Stimulated activated CD4-positive, alpha-beta T cell treated with anti-CD3 and anti-CD28 coated beads, Interleukin-12 subunit alpha, Interleukin-12 subunit beta, amount 100 ng/mL, for 48 hours (primary cell): ENCODE results near the gene ZCCHC8.
"Not testable (repeated sequence)": the region's sequence is repeated elsewhere in the genome, so short reads cannot be mapped to it uniquely, and the experiment has no call there.

Experiments
- DNase-seq, 3 donors: peaks; one replicate each; pipeline ENCODE4 v3.0.0-alpha.2; 2020; ENCODE audit warnings: low read depth in 2 of 3, low spot score in 1 of 3

Gene ZCCHC8

DNA sequence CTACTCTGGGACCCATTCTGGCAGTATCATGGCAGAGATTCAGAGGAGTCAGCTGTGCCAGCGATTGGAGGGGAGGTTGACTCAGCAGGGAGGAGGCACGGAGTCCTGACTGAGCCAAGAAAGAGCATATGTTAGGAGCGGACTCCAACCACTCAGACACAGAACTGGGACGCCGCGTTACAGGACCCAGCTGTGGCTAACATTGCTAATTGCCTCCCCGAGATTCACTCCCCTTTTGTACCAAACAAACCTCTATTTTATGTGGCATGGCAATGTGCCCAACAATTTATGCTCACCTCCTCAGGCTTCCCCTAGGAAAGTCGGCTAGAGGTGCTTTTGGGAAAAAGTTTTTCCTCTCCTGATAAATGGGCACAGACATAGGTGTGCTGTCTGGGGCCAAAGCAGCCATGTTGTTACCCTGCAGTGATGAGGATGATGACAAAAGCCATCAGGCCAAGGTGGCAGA, 63.0 kb downstream of the ZCCHC8 start:
- no peak for DNase-seq

DNA sequence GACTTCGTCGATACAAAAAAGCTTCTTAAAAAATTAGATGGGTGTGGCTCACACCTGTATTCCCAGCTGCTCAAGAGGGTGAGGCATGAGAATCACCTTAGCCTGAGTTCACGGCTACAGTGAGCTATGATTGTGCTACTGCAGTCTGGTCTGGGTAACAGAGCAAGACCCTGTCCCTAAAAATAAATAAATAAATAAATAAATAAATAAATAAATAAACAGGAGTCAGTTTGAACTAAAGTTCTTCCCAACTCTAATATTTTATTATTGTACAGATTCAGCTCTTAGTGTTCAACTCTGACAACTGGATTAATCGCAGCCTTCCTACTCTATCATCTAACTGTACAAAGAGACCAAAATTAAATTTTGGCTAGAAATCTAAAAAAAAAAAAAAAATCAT, 65.5 kb downstream of the ZCCHC8 start:
- DNase-seq: no peak

GRCh38 chr12:122429043-122429442, 71.7 kb downstream of the ZCCHC8 start:
- not testable (repeated sequence) for DNase-seq

DNA sequence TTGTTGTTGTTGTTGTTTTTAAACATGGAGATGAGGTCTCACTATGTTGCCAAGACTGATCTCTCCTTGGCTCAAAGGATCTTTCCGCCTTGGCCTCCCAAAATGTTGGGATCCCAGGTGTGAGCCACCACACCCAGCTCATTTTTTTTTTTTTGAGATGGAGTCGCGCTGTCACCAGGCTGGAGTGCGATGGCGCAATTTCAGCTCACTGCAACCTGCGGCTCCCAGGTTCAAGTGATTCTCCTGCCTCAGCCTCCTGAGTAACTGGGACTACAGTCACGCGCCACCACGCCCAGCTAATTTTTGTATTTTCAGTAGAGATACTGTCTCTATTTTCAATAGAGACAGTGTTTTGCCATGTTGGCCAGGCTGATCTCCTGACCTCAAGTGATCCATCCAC, 73.3 kb downstream of the ZCCHC8 start:
- no peak for DNase-seq

DNA sequence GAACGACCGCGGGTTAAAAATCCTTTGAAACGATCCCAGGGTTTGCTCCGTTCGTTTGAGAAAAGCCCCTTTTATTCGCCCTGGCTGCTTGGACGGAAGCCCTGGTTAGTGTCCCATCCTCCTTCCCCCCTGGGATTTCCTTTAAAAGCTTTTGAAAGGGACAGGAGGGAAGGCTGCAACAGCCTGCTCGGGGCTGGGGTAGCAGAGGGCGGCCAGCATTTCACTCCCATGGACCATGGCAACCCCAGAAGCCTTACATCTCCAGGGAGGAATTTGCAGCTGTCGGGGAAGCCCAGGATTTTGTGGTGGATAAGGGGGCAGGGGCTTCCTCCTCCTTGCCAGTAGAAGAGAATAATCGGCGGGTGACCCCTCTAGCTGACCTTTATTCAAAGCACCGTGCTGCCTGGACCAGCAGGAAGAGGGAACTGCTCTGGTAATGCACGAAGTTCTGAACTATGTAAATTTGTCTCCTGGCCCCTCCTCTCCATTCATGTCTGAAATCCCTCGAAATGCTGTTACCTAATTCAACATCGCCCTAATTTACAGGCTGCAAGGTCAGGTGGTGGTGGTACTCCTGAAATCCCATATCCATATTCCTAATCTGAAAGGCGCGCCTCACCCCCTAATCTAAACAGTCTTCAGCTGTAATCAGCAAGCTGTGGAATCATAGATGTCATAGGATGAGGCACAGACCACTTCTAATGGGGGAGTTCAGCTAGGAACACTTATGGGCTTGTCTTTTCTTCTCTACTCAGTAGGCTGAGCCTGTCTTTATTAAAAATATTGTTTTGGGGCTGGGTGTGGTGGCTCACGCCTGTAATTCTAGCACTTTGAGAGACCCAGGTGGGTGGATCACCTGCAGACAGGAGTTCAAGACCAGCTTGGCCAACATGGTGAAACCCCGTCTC, 77.2 kb downstream of the ZCCHC8 start:
- no peak for DNase-seq

DNA sequence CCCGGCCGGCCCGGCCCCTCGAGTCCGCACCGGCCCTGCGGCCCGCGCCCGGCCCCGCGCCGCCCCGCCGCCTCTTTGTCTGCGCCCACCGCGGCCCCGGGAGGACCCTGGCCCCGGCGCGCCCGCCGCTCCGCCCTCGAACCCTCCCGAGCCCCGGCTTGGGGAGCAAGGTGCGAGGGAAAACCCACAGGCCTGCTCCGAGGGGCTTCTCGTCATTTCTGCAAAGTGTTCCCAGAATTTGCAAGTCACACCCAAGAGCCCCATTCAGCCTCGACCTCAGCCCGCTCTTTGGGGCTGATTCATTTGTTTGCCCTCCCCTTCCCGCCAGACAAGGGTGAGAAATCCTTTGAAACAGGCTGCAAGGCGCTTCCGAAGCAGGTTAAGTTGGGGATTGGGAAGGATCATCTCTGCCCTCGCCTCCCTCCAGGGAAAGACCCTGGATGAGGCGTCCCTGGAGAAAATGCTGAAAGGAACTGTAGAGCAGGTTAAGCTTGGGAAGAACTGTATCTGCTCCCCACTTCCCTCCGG, 77.9 kb downstream of the ZCCHC8 start:
- DNase-seq: peak in 1 of 3 donors; percentile 31

GRCh38 chr12:122421821-122422729, 78.7 kb downstream of the ZCCHC8 start, which contains the start of gene CLIP1:
Gene CLIP1, minus strand, starts transcription at chr12:122422669. Its CDS starts 42,217 bp downstream, at chr12:122380452.
- DNase-seq: peak in 1 of 3 donors; percentile 50
